Ovary (tissue), 3 donors: ENCODE measurements around the gene MAL.

ENCODE experiments used
- POLR2A ChIP-seq: fragments of 450-650 bp; IDR thresholded peaks from one replicate; pipeline ENCODE4 v1.6.1; 2017; ENCODE audit warnings: antibody characterized with exemption, mild to moderate bottlenecking, moderate library complexity
- TF ChIP-seq, protein P1 (sequence below), 3 donors: fragments of 450-650 bp in 2 of 3; fragments of 200-600 bp in 1 of 3; IDR thresholded peaks; one replicate each; pipeline versions ENCODE4 v1.5.1 to v1.8.0; 2016 to 2022; ENCODE audit warnings: antibody characterized with exemption in 3 of 3, mild to moderate bottlenecking in 1 of 3
- donor health status: DM: no; HTN: no; CAD: no.

DNA sequence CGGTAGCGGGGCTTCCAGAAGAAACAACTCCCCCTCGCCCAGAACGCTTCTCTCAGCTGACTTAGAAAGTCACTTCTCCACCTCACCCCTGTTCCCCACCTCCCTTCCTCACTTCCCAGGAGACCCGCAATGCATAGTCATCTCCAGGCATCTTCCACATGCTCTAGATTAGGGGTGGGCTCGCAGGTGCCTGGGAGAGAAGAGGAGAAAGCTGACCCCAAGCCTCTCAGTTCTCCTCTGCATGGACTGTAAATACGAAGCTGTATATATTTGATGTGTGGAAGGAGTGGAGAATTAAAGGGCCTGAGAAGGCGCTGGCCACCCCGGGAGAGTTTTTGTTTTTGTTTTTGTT lies 1.8 kb downstream of the MAL start:
- TF ChIP-seq, protein P1, sequence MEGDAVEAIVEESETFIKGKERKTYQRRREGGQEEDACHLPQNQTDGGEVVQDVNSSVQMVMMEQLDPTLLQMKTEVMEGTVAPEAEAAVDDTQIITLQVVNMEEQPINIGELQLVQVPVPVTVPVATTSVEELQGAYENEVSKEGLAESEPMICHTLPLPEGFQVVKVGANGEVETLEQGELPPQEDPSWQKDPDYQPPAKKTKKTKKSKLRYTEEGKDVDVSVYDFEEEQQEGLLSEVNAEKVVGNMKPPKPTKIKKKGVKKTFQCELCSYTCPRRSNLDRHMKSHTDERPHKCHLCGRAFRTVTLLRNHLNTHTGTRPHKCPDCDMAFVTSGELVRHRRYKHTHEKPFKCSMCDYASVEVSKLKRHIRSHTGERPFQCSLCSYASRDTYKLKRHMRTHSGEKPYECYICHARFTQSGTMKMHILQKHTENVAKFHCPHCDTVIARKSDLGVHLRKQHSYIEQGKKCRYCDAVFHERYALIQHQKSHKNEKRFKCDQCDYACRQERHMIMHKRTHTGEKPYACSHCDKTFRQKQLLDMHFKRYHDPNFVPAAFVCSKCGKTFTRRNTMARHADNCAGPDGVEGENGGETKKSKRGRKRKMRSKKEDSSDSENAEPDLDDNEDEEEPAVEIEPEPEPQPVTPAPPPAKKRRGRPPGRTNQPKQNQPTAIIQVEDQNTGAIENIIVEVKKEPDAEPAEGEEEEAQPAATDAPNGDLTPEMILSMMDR (IDR thresholded peaks at IDR 0.05) = no peak
- TF ChIP-seq POLR2A = no peak
